HG03521 (cell line): ENCODE results near the gene STK25.
"Not testable (repeated sequence)": the region's sequence is repeated elsewhere in the genome, so short reads cannot be mapped to it uniquely, and the experiment has no call there.

ENCODE experiments used
- ATAC-seq: cut with Tn5 transposase; IDR thresholded peaks from one replicate; pipeline ENCODE4 v1.9.1; 2021; ENCODE audit warnings: mild to moderate bottlenecking, moderate library complexity; ENCODE audit not compliant: unreplicated experiment

STK25 gene

GRCh38 chr2:241468476-241468781 is 40.0 kb downstream of the STK25 start:
- no peak for ATAC-seq

- no peak for ATAC-seq
These were observed 40.5 kb downstream of the STK25 start for GRCh38 chr2:241467777-241468475.

DNA sequence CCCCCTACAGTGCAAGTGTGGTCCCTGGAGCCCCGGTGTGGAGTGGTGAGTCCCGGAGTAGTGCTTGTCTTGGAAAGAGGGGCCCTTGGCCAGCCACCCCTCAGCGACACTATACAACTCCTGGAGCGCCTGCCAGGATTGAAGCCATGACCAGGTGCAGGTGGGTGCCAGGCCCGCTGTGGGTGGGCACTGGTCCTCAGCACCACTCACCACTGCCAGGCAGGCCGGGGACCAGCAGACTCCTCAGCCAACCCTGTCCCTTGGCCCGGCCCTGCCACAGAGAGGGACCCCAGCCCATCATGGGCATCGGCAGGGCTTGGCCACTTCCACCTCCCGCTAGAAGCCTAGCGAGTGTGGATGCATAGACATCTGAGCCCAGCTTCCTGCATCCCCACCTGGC is 42.2 kb downstream of the STK25 start:
- no peak for ATAC-seq

- no peak for ATAC-seq
These were observed 42.8 kb downstream of the STK25 start for GRCh38 chr2:241465543-241465942.

- no peak for ATAC-seq
These were observed 44.9 kb downstream of the STK25 start for GRCh38 chr2:241463276-241464135.

DNA sequence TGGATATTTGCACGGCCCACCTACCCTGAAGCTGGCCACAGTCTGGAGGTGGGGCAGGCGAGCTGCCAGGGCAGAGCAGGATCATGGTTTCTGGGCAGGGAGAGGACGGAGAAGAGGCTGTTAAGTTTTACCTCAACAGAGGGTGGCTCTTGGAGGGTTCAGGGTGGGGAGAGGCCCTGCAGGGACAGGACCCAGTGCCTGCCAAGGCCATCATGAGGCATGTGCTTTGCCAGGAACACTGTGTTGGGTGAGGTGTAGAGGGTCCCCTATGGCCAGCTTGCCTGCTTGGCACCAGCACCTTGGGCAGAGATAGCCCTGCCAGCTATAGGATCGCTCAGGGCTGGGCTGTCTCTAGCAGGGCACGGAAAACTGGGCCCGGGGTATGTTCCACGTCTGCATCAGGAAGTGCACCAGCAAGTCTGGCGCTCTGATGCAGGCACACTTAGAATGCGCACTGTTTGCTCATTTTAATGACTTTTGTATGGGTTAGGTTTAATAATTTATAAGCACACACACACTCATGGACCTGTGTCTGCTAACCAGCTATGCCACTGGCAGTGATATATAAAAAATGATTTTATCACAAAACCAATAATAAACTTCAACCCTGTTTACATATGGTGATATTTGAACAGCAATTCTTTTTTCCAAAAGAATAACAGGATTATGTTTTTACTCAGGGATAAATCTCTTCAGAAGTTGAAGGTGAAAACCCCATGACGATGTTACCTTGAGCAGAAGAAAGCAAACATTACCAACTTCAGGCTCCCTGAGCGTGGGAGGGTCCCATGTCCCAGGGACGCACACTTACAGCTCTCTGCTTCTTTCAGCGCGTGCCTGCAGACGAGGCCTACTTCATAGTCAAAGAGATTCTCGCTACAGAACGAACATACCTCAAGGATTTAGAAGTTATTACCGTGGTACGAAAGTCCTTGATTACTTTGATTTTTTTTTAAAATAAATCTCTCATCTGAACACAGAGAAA is 46.4 kb downstream of the STK25 start:
- ATAC-seq: no peak

GRCh38 chr2:241460631-241461030 is 47.8 kb downstream of the STK25 start:
- no peak for ATAC-seq

GRCh38 chr2:241459520-241459919 is 48.9 kb downstream of the STK25 start:
- no peak for ATAC-seq

- ATAC-seq: no peak
These were observed 49.7 kb downstream of the STK25 start for GRCh38 chr2:241458687-241459086.

DNA sequence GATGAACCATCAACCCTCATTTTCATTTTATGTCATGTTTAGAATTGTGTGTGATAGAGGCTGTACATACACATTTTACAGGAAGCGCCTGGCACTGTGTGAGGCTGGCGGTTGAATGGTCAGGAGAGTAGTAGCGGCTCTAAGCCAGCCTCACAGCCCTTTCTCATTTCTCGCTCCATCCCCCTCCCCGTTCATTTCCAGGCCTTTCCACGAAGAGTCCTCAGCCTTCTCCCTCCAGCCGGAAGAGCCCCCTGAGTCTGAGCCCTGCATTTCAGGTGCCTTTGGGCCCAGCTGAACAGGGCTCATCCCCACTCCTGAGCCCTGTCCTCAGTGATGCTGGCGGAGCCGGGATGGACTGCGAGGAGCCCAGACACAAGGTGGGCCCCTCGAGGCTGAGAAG is 51.8 kb downstream of the STK25 start:
- no peak for ATAC-seq

- no peak for ATAC-seq
These were observed 53.4 kb downstream of the STK25 start for GRCh38 chr2:241454837-241455485.

DNA sequence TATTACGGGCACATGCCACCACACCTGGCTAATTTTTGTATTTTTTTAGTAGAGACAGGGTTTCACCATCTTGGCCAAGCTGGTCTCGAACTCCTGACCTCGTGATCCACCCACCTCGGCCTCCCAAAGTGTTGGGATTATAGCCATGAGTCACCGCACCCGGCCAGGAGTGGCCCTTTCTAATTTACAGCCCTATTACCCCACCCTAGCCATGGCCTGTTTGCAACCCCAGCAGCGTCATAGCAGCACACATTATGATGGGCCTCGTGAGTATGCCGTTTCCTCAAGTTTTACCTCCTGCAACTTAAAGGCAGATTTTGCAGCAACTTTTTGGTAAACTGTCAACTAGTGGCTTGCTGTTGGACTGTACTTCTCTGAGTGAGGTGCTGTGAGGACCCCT is 54.5 kb downstream of the STK25 start:
- not testable (repeated sequence) for ATAC-seq

DNA sequence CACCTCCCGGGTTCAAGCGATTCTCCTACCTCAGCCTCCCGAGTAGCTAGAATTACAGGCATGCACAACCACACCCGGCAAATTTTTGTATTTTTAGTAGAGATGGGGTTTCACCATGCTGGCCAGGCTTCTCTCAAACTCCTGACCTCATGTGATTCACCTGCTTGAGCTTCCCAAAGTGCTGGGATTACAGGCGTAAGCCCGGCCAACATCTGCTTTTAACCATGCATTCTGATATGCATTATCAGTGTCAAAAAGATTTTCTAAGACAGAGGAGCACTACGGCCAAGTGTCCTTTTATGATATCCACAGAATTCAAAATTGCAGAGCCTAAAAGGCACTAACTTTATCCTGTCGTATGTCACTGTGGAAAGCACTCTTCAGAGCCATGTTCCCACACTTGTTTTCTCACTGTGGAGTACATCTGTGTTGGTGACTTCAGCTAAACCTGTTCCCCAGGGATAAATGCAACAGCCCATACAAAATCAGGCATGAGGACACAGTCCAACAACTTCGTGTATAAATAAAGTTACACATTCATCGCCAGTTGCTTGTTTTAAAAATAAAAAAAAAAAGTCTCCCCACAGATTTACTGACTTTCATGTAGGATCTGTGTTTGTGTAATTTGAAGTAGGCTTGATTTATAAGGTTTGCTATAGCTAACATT is 56.4 kb downstream of the STK25 start:
- ATAC-seq: no peak

DNA sequence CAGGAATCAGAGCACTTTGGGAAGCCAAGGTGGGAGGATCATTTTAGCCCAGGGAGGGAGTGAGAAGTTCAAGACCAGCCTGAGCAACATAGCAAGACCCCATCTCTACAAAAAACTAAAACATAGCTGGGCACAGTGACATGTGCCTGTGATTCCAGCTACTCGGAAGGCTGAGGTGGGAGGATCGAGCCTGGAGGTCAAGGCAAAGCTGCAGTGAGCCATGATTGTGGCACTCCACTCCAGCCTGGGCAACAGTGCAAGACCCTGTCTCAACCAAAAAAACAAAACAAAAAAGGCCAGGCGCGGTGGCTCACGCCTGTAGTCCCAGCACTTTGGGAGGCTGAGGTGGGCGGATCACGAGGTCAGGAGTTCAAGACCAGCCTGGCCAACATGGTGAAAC is 58.3 kb downstream of the STK25 start:
- ATAC-seq: not testable (repeated sequence)

DNA sequence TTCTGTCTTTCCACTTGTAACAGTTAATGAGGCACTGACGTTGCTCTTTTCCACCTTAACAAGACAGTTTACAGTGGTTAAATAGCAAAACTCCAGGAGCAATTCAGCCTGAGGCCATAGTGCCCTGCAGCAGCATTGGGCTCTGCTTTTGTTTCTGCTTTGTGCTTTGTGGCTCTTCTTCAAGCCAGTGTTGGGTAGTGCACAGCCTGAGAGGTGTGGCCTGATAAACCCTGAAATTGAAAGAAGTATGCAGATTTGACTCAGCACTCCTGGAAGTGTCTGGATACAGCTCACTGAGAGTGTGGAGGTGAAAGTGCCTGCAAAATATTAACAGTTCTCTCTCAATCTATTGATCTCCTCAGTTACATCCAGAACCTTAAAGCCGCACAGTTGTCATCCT is 63.0 kb downstream of the STK25 start:
- ATAC-seq: no peak

DNA sequence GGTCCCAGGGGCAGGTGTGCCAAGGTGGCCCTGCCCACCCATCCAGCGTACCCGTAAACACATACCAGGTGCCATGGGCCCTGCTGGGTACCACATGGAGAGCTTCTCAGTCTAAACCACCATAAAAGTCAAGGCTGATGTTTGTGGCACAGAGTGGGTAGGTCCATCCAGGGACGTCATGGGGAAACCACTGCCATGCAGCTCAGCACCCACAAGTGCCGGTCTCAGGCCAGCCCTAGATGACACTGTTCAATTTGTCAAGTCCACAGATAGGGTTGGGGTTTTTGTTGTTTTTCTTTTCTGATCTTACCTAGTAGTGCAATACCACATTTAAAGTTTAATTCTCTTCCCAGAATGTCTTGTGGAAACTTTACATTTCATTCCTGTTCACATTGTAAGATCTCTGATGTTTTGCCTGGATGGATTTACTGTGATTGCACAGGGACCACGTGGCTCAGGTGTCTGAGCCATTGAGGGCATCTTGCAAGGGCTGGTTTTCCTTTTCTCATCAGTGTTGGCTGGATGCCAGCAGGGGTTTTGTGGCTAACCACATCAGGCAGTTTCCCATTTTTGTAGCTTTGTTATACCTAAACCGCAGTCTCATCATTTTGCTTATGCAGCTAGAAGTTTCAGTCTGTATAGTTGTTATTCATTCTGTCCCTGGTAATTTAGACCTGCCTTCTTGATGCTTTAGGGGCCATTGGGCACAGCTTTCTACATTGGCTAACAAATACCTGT is 64.7 kb downstream of the STK25 start:
- ATAC-seq: no peak
